ENCODE data around the gene ZBED5. TPM values are rescaled to one million over a fixed set of nuclear protein-coding genes. Genes with fewer than 3 reads are reported as not detected.
"Not testable (repeated sequence)": the region's sequence is repeated elsewhere in the genome, so short reads cannot be mapped to it uniquely, and the experiment has no call there.

Gene ZBED5
- total RNA-seq, 2 donors from 2014 or later = 37.1 to 38.6 TPM

GRCh38 chr11:10823152-10823579 is 34.7 kb downstream of the ZBED5 start:
- Histone ChIP-seq H3K27ac (no peak overlapping the region), H3K27me3 (no peaks in the 10 kb centered on the region), H3K9ac (ENCODE audit: low read depth in 2 of 2, low read length in 2 of 2) (no peak overlapping the region), H3K4me3 (no peak overlapping the region), H3K9me3 (no peaks in the 10 kb centered on the region), H3K4me1 (no peaks in the 10 kb centered on the region), H3K36me3 (no peaks in the 10 kb centered on the region)
- no peak for DNase-seq
- intact Hi-C loops (cut with DNase I) = no loop called here
- no peak for TF ChIP-seq CTCF (IDR thresholded peaks at IDR 0.05)

- intact Hi-C loops (cut with DNase I) = not testable (repeated sequence)
Measured at GRCh38 chr11:10822491-10822890, 35.4 kb downstream of the ZBED5 start.

GRCh38 chr11:10818594-10818993 is 39.3 kb downstream of the ZBED5 start:
- Histone ChIP-seq H3K9ac (ENCODE audit: low read depth in 2 of 2, low read length in 2 of 2) (no peak overlapping the region), H3K36me3 (no peaks in the 10 kb centered on the region), H3K4me1 (no peaks in the 10 kb centered on the region), H3K27ac (no peak overlapping the region), H3K4me3 (no peak overlapping the region), H3K27me3 (no peaks in the 10 kb centered on the region), H3K9me3 (no peaks in the 10 kb centered on the region)
- TF ChIP-seq CTCF (IDR thresholded peaks at IDR 0.05) = no peak
- intact Hi-C loops (cut with DNase I) = no loop called here
- DNase-seq = no peak

More at GRCh38 chr11:10822491-10822890, 35.4 kb downstream of the ZBED5 start:
- not testable (repeated sequence) for H3K9me3 ChIP-seq; H3K9ac ChIP-seq (ENCODE audit: low read depth in 2 of 2, low read length in 2 of 2); H3K27me3 ChIP-seq; H3K4me1 ChIP-seq; H3K4me3 ChIP-seq; H3K27ac ChIP-seq; DNase-seq; H3K36me3 ChIP-seq

GRCh38 chr11:10813945-10814344 is 43.9 kb downstream of the ZBED5 start:
- H3K4me3 ChIP-seq = no peak overlapping the region
- no peaks in the 10 kb centered on the region for H3K27me3 ChIP-seq
- H3K9ac ChIP-seq (ENCODE audit: low read depth in 2 of 2, low read length in 2 of 2) = no peak overlapping the region
- no peak overlapping the region for H3K27ac ChIP-seq
- DNase-seq = no peak
- TF ChIP-seq CTCF (IDR thresholded peaks at IDR 0.05) = no peak
- H3K9me3 ChIP-seq = no peaks in the 10 kb centered on the region
- H3K36me3 ChIP-seq = no peaks in the 10 kb centered on the region
- intact Hi-C loops (cut with DNase I) = loop anchor here (5.0 kb wide), 1 partner anchor 33 kb away; no protein-coding TSS in a partner anchor
- peaks cover 4% of the 10 kb centered on the region for H3K4me1 ChIP-seq

- DNase-seq = peak; percentile 61
- no peak for TF ChIP-seq CTCF (IDR thresholded peaks at IDR 0.05)
Measured at GRCh38 chr11:10809373-10810160, 48.3 kb downstream of the ZBED5 start.

More at GRCh38 chr11:10809373-10810160, 48.3 kb downstream of the ZBED5 start:
- peak overlapping the region; percentile 95 for H3K4me3 ChIP-seq
- peak overlapping the region; percentile 99 for H3K27ac ChIP-seq
- peaks cover 14% of the 10 kb centered on the region for H3K36me3 ChIP-seq
- H3K9me3 ChIP-seq = no peaks in the 10 kb centered on the region
- peak overlapping the region; percentile 88 to 96 for H3K9ac ChIP-seq (ENCODE audit: low read depth in 2 of 2, low read length in 2 of 2)
- no peaks in the 10 kb centered on the region for H3K27me3 ChIP-seq
- intact Hi-C loops (cut with DNase I) = loop anchor here (1.0 to 5.0 kb wide), 3 partner anchors 38 to 122 kb away; no protein-coding TSS in a partner anchor
- H3K4me1 ChIP-seq = peaks cover 10% of the 10 kb centered on the region

Data from colonic mucosa (tissue), 4 donors.